Measurements from ENCODE around the gene MAGEC3. TPM values are rescaled to one million over a fixed set of nuclear protein-coding genes. Genes with fewer than 3 reads are reported as not detected.
A peak's percentile ranks its signal among the peaks of the same experiment; 100 is the strongest.

The MAGEC3 gene
- polyA plus RNA-seq, 2 of the 4 experiments (the other 2 are of a cell fraction): not detected

DNA sequence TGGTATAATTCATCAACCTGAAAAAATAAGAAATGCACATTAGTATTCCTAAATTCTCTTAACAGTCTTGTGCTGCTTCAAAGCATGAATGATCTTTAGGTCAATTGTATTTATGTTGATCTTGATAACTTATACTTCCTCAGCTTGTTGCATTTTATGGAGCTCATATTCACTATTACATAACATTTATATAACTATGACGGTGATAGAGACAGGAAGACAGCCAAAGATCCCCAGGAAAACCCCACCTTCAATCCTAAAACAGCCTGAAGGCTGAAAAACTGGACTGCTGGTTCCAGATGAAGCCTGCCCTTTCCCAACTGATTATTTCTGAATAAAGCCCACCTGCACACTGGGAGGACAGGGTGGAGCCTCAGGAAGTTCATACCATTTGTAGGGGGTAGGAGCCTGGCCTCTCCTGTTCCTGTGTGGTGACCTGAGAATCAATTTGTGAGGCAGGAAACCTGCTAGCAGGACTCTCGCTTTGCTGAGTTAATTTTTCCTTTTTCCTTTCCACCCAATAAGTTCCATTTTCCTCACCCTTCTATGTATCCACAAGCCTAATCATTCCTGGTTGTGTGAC lies 96.0 kb downstream of the MAGEC3 start:
- Histone ChIP-seq H3K27ac (no peak overlapping the region), H3K4me1 (no peaks in the 10 kb centered on the region), H3K9me3 (no peaks in the 10 kb centered on the region), H3K4me2 (no peak overlapping the region), H3K4me3 (no peak overlapping the region)
- POLR2A ChIA-PET: no interaction called here
- FAIRE-seq (no peak), ATAC-seq (no peak), DNase-seq (ENCODE audit: low read depth in 1 of 2, low spot score in 1 of 2) (no peak)
- CTCF ChIA-PET: no interaction called here
- TF ChIP-seq FOSB (CRISPR knock-in tag; IDR thresholded peaks at IDR 0.05) (no peak), MAZ (IDR thresholded peaks at IDR 0.05; ENCODE audit: borderline replicate concordance, low read depth, low read length) (no peak), RNF2 (IDR thresholded peaks at IDR 0.05; ENCODE audit: borderline replicate concordance, low read depth) (no peak)
- TF ChIP-seq, protein P1, sequence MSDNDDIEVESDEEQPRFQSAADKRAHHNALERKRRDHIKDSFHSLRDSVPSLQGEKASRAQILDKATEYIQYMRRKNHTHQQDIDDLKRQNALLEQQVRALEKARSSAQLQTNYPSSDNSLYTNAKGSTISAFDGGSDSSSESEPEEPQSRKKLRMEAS (IDR thresholded peaks at IDR 0.05): no peak
- 60% methylated on average over 2 of the region's 2 CpGs for WGBS (ENCODE audit: missing lambda C conversion rate)

DNA sequence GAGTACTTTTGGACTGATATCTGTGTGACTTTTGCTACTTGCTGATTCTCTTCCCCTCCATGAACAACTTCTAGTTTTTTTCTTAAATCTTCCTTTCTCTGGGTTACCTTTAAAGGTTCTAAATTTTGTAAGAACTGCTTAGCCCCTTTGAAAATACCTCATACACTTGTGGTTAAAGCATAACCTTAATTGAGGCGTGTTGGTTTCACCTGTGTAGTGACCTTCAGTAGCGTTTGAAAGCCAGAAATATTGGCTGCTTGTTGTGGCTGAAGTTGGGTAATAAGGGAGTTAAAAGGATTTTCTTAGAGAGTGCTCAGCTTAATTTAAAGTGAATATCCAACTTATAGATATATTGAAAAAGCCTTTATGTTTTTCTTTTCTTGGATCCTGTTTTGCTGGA lies 97.5 kb downstream of the MAGEC3 start:
- ATAC-seq (no peak), DNase-seq (ENCODE audit: low read depth in 1 of 2, low spot score in 1 of 2) (no peak), FAIRE-seq (peak; percentile 76)
- H3K4me3 ChIP-seq: no peak overlapping the region
- CTCF ChIA-PET: no interaction called here
- H3K4me1 ChIP-seq: no peaks in the 10 kb centered on the region
- WGBS (ENCODE audit: missing lambda C conversion rate): 77% methylated on average over 2 of the region's 2 CpGs
- no peak overlapping the region for H3K4me2 ChIP-seq
- H3K27ac ChIP-seq: no peak overlapping the region
- no peaks in the 10 kb centered on the region for H3K9me3 ChIP-seq
- TF ChIP-seq, protein P1 (IDR thresholded peaks at IDR 0.05): no peak
- TF ChIP-seq HDAC2 (IDR thresholded peaks at IDR 0.05): no peak
- POLR2A ChIA-PET: no interaction called here

DNA sequence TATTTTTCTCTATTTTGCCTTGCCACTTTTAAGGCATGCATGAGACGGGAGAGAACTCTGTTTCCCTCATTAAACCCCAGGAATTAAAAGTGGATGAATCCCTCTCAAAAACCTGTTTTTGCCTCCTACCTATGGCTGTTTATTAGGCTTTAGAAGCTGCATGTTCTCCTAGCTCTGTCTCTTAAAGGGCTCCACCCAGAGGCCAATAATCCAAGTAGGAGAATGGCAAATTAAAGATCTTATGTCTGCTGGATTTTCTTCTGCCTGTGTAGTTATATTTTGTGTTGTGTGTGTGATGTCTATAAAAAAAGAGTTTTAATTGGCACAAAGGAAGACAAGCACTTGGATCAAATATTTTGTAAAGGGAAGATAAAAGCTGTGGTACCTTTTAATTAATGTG lies 98.0 kb downstream of the MAGEC3 start:
- no peak overlapping the region for H3K4me2 ChIP-seq
- ChIA-PET POLR2A (no interaction called here), CTCF (no interaction called here)
- no peaks in the 10 kb centered on the region for H3K4me1 ChIP-seq
- ATAC-seq: no peak
- no peaks in the 10 kb centered on the region for H3K9me3 ChIP-seq
- FAIRE-seq: no peak
- no peak overlapping the region for H3K4me3 ChIP-seq
- WGBS (ENCODE audit: missing lambda C conversion rate): 77% methylated on average over 1 of the region's 1 CpG
- no peak overlapping the region for H3K27ac ChIP-seq
- TF ChIP-seq RAD21 (conservative IDR thresholded peaks at IDR 0.05 in 1 of 2, IDR thresholded peaks at IDR 0.05 in 1 of 2) (peak; percentile 28 to 32; a peak in 3 of 5 replicates), FOXS1 (CRISPR knock-in tag; IDR thresholded peaks at IDR 0.05) (no peak)
- TF ChIP-seq, protein P2, sequence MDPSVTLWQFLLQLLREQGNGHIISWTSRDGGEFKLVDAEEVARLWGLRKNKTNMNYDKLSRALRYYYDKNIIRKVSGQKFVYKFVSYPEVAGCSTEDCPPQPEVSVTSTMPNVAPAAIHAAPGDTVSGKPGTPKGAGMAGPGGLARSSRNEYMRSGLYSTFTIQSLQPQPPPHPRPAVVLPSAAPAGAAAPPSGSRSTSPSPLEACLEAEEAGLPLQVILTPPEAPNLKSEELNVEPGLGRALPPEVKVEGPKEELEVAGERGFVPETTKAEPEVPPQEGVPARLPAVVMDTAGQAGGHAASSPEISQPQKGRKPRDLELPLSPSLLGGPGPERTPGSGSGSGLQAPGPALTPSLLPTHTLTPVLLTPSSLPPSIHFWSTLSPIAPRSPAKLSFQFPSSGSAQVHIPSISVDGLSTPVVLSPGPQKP (IDR thresholded peaks at IDR 0.05; ENCODE audit: low read depth, low read length): no peak
- TF ChIP-seq, protein P3, sequence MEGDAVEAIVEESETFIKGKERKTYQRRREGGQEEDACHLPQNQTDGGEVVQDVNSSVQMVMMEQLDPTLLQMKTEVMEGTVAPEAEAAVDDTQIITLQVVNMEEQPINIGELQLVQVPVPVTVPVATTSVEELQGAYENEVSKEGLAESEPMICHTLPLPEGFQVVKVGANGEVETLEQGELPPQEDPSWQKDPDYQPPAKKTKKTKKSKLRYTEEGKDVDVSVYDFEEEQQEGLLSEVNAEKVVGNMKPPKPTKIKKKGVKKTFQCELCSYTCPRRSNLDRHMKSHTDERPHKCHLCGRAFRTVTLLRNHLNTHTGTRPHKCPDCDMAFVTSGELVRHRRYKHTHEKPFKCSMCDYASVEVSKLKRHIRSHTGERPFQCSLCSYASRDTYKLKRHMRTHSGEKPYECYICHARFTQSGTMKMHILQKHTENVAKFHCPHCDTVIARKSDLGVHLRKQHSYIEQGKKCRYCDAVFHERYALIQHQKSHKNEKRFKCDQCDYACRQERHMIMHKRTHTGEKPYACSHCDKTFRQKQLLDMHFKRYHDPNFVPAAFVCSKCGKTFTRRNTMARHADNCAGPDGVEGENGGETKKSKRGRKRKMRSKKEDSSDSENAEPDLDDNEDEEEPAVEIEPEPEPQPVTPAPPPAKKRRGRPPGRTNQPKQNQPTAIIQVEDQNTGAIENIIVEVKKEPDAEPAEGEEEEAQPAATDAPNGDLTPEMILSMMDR (IDR thresholded peaks at IDR 0.05): 0 out of 3 replicates have a peak, but pooled peaks have one; percentile 16
- peak in 1 of 2 experiments; percentile 16 for DNase-seq (ENCODE audit: low read depth in 1 of 2, low spot score in 1 of 2)

DNA sequence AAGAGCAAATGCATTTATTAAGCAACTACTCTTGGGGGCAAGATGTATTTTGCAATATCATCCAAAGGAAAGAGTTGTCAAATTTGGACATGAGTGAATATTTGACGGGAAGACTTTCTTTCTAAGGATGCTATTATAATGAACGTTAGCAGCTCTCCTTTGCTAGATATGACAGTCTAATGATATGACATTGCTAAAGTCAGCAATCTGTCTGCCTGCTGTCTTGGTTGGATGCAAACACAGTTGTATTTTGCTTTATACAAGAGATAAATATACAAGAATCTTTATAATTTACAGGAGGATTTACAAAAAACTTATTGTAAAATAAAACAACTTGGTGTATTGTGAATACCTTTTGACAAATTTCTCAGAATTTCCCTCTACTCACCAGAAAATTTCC lies 103.1 kb downstream of the MAGEC3 start:
- Histone ChIP-seq H3K4me2 (no peak overlapping the region), H3K9me3 (no peaks in the 10 kb centered on the region), H3K4me3 (no peak overlapping the region), H3K4me1 (no peaks in the 10 kb centered on the region), H3K27ac (no peak overlapping the region)
- ATAC-seq (no peak), FAIRE-seq (no peak), DNase-seq (ENCODE audit: low read depth in 1 of 2, low spot score in 1 of 2) (no peak)
- no peak for TF ChIP-seq CHD4 (IDR thresholded peaks at IDR 0.05; ENCODE audit: borderline replicate concordance)
- no peak for TF ChIP-seq POLR2A (IDR thresholded peaks at IDR 0.05; ENCODE audit: low read length)
- no peak for TF ChIP-seq RNF2 (IDR thresholded peaks at IDR 0.05; ENCODE audit: borderline replicate concordance, low read depth)
- no peak for TF ChIP-seq EHMT2 (IDR thresholded peaks at IDR 0.05; ENCODE audit: low read depth)
- TF ChIP-seq HOXA7 (CRISPR knock-in tag; IDR thresholded peaks at IDR 0.05): no peak
- TF ChIP-seq RCOR1 (IDR thresholded peaks at IDR 0.05; ENCODE audit: low read depth, low read length): no peak
- TF ChIP-seq JUNB (IDR thresholded peaks at IDR 0.05): no peak
- no peak for TF ChIP-seq MAZ (IDR thresholded peaks at IDR 0.05; ENCODE audit: borderline replicate concordance, low read depth, low read length)
- no peak for TF ChIP-seq ESRRA (IDR thresholded peaks at IDR 0.05; ENCODE audit: borderline replicate concordance, low read length)
- no peak for TF ChIP-seq ZFP36 (IDR thresholded peaks at IDR 0.05; ENCODE audit: borderline replicate concordance, partially characterized antibody)
- TF ChIP-seq KDM5A (IDR thresholded peaks at IDR 0.05): no peak
- TF ChIP-seq SREBF2 (IDR thresholded peaks at IDR 0.05): no peak
- no peak for TF ChIP-seq FOXS1 (CRISPR knock-in tag; IDR thresholded peaks at IDR 0.05)
- TF ChIP-seq, protein P4, sequence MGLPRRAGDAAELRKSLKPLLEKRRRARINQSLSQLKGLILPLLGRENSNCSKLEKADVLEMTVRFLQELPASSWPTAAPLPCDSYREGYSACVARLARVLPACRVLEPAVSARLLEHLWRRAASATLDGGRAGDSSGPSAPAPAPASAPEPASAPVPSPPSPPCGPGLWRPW (IDR thresholded peaks at IDR 0.05): no peak
- TF ChIP-seq FOSL2 (IDR thresholded peaks at IDR 0.05): no peak
- TF ChIP-seq FOSL2 (CRISPR knock-in tag; IDR thresholded peaks at IDR 0.05): no peak
- no peak for TF ChIP-seq CBX8 (IDR thresholded peaks at IDR 0.05)
- TF ChIP-seq, protein P3 (IDR thresholded peaks at IDR 0.05): no peak
- TF ChIP-seq, protein P1 (IDR thresholded peaks at IDR 0.05): no peak
- CTCF ChIA-PET: no interaction called here
- WGBS (ENCODE audit: missing lambda C conversion rate): 57% methylated on average over 2 of the region's 2 CpGs
- POLR2A ChIA-PET: no interaction called here

All from A549 (cell line).